ENCODE measurements around the gene CHI3L1.

- TF ChIP-seq CTCF (IDR thresholded peaks at IDR 0.05 in 2 of 3, conservative IDR thresholded peaks at IDR 0.05 in 1 of 3; ENCODE audit: borderline replicate concordance in 1 of 3, insufficient read depth in 1 of 3, low read depth in 2 of 3, low read length in 2 of 3) (no peak), POLR2A (IDR thresholded peaks at IDR 0.05; ENCODE audit: borderline replicate concordance, extremely low read depth, insufficient read depth, insufficient read length) (no peak), EZH2phosphoT487 (IDR thresholded peaks at IDR 0.05; ENCODE audit: borderline replicate concordance) (no peak), EZH2 (IDR thresholded peaks at IDR 0.05) (no peak), RAD21 (IDR thresholded peaks at IDR 0.05; ENCODE audit: low read depth) (no peak), REST (IDR thresholded peaks at IDR 0.05; ENCODE audit: low read depth) (no peak), TCF7L2 (IDR thresholded peaks at IDR 0.05; ENCODE audit: borderline replicate concordance, extremely low read depth, insufficient read depth, insufficient read length) (no peak), SP1 (IDR thresholded peaks at IDR 0.05; ENCODE audit: low read depth) (no peak), ZNF274 (IDR thresholded peaks at IDR 0.05; ENCODE audit: low read depth, low read length) (no peak), MAX (IDR thresholded peaks at IDR 0.05) (no peak), POLR2AphosphoS5 (IDR thresholded peaks at IDR 0.05; ENCODE audit: low read depth, low read length) (no peak), ZFX (IDR thresholded peaks at IDR 0.05) (no peak), ZBTB33 (IDR thresholded peaks at IDR 0.05; ENCODE audit: extremely low read depth, insufficient replicate concordance, low read length) (no peak)
These were observed 13.5 kb upstream of the CHI3L1 start for GRCh38 chr1:203199816-203200571.
